ENCODE data around the gene PTK6.
"Not testable (repeated sequence)": the region's sequence is repeated elsewhere in the genome, so short reads cannot be mapped to it uniquely, and the experiment has no call there.

Gene PTK6

GRCh38 chr20:63481503-63481902 is 55.7 kb downstream of the PTK6 start:
- no peaks in the 10 kb centered on the region for H3K9me3 ChIP-seq (ENCODE audit: control insufficient read depth, insufficient read depth, low read length)
- TF ChIP-seq EZH2phosphoT487 (IDR thresholded peaks at IDR 0.05; ENCODE audit: borderline replicate concordance, low read length) (no peak), CTCF (IDR thresholded peaks at IDR 0.05; ENCODE audit: low read depth, low read length, poor library complexity, severe bottlenecking) (no peak)
- H3K4me3 ChIP-seq (ENCODE audit: low read length) = no peak overlapping the region
- no peaks in the 10 kb centered on the region for H4K20me1 ChIP-seq (ENCODE audit: control insufficient read depth, insufficient read depth, low read depth, low read length)
- no peak overlapping the region for H3K4me2 ChIP-seq (ENCODE audit: low read length)
- no peaks in the 10 kb centered on the region for H3F3A ChIP-seq (ENCODE audit: control insufficient read depth, insufficient read depth)
- no peaks in the 10 kb centered on the region for H3K36me3 ChIP-seq (ENCODE audit: control insufficient read depth, low read length)
- H3K9me2 ChIP-seq (replicated peaks; ENCODE audit: control insufficient read depth, low read length) = no peaks in the 10 kb centered on the region
- H3K79me2 ChIP-seq (ENCODE audit: control insufficient read depth, low read length) = no peaks in the 10 kb centered on the region
- H3K27me3 ChIP-seq (ENCODE audit: control insufficient read depth, low read length) = no peaks in the 10 kb centered on the region
- no peaks in the 10 kb centered on the region for H3K4me1 ChIP-seq (ENCODE audit: control insufficient read depth, low read length)
- no peak overlapping the region for H3K27ac ChIP-seq (ENCODE audit: low read depth, low read length)

- H3K4me3 ChIP-seq (ENCODE audit: low read length); H3K36me3 ChIP-seq (ENCODE audit: control insufficient read depth, low read length); H3F3A ChIP-seq (ENCODE audit: control insufficient read depth, insufficient read depth); H3K27me3 ChIP-seq (ENCODE audit: control insufficient read depth, low read length); H3K79me2 ChIP-seq (ENCODE audit: control insufficient read depth, low read length); H3K9me3 ChIP-seq (ENCODE audit: control insufficient read depth, insufficient read depth, low read length); H3K27ac ChIP-seq (ENCODE audit: low read depth, low read length); H3K9me2 ChIP-seq (replicated peaks; ENCODE audit: control insufficient read depth, low read length); H3K4me2 ChIP-seq (ENCODE audit: low read length); H3K4me1 ChIP-seq (ENCODE audit: control insufficient read depth, low read length); H4K20me1 ChIP-seq (ENCODE audit: control insufficient read depth, insufficient read depth, low read depth, low read length): not testable (repeated sequence)
Measured at GRCh38 chr20:63479695-63480419, 57.3 kb downstream of the PTK6 start.

GRCh38 chr20:63478346-63479302 is 58.6 kb downstream of the PTK6 start:
- Histone ChIP-seq H3K36me3 (ENCODE audit: control insufficient read depth, low read length) (no peaks in the 10 kb centered on the region), H3K4me2 (ENCODE audit: low read length) (no peak overlapping the region), H4K20me1 (ENCODE audit: control insufficient read depth, insufficient read depth, low read depth, low read length) (no peaks in the 10 kb centered on the region), H3K4me3 (ENCODE audit: low read length) (no peak overlapping the region), H3F3A (ENCODE audit: control insufficient read depth, insufficient read depth) (no peaks in the 10 kb centered on the region), H3K4me1 (ENCODE audit: control insufficient read depth, low read length) (no peaks in the 10 kb centered on the region), H3K9me3 (ENCODE audit: control insufficient read depth, insufficient read depth, low read length) (no peaks in the 10 kb centered on the region), H3K27ac (ENCODE audit: low read depth, low read length) (no peak overlapping the region), H3K27me3 (ENCODE audit: control insufficient read depth, low read length) (peaks cover 15% of the 10 kb centered on the region), H3K79me2 (ENCODE audit: control insufficient read depth, low read length) (no peaks in the 10 kb centered on the region), H3K9me2 (replicated peaks; ENCODE audit: control insufficient read depth, low read length) (no peaks in the 10 kb centered on the region)
- no peak for TF ChIP-seq CTCF (IDR thresholded peaks at IDR 0.05; ENCODE audit: low read depth, low read length, poor library complexity, severe bottlenecking)
- no peak for TF ChIP-seq EZH2phosphoT487 (IDR thresholded peaks at IDR 0.05; ENCODE audit: borderline replicate concordance, low read length)
